ENCODE measurements around the gene ANTXRL.

- TF ChIP-seq CTCF (conservative IDR thresholded peaks at IDR 0.05; ENCODE audit: low read depth, low read length), result no peak
- no peak for TF ChIP-seq EZH2phosphoT487 (IDR thresholded peaks at IDR 0.05; ENCODE audit: borderline replicate concordance, low read length)
- no peak for TF ChIP-seq EZH2 (IDR thresholded peaks at IDR 0.05; ENCODE audit: low read length, unreplicated experiment)
Observed at GRCh38 chr10:46285300-46285699, 1.5 kb upstream of the ANTXRL start.

Measured in PC-3 (cell line).